D721Med (cell line): ENCODE measurements around the gene CLPSL2.

Experiments
- DNase-seq: peaks from one replicate; pipeline ENCODE4 v3.0.0; 2011; ENCODE audit warnings: low spot score; ENCODE audit not compliant: insufficient read length
- FAIRE-seq: peaks from 2 replicates; lab custom pipeline; 2011; peaks lifted over from hg19 to GRCh38; lab: Jason Lieb, UNC
- CTCF ChIP-seq: IDR thresholded peaks from 2 replicates; pipeline ENCODE4 v1.5.1; 2012; ENCODE audit warnings: mild to moderate bottlenecking, control low read depth; ENCODE audit not compliant: insufficient read depth; ENCODE audit errors: missing control alignments

CLPSL2 gene

GRCh38 chr6:35817515-35817914 is 41.1 kb downstream of the CLPSL2 start:
- DNase-seq (no peak), FAIRE-seq (no peak)
- no peak for TF ChIP-seq CTCF

- DNase-seq (no peak), FAIRE-seq (no peak)
- TF ChIP-seq CTCF: no peak
These were observed 47.2 kb downstream of the CLPSL2 start for GRCh38 chr6:35823601-35824000.

- FAIRE-seq: no peak
- no peak for TF ChIP-seq CTCF
- no peak for DNase-seq
These were observed 48.3 kb downstream of the CLPSL2 start for GRCh38 chr6:35824552-35825192.
